GM18499 (cell line): Measurements from ENCODE around the gene HACD4.

Source experiments
- ATAC-seq: cut with Tn5 transposase; IDR thresholded peaks from one replicate; pipeline ENCODE4 v1.9.1; 2021; ENCODE audit warnings: moderate number of reproducible peaks; ENCODE audit not compliant: insufficient read depth, unreplicated experiment

Gene HACD4

GRCh38 chr9:21031091-21031807, at the start of gene HACD4:
Gene HACD4, minus strand, starts transcription at chr9:21031640. Its CDS starts 50 bp downstream, at chr9:21031590.
- ATAC-seq, result no peak

GRCh38 chr9:21080793-21081192, 49.4 kb upstream of the HACD4 start:
- ATAC-seq, result no peak

GRCh38 chr9:21078702-21079101, 47.3 kb upstream of the HACD4 start:
- no peak for ATAC-seq

- no peak for ATAC-seq
These were observed 46.3 kb upstream of the HACD4 start, which contains the start of gene IFNB1 for GRCh38 chr9:21077781-21078180. Gene IFNB1, minus strand, starts transcription at chr9:21077942. Its CDS starts 73 bp downstream, at chr9:21077869.

- no peak for ATAC-seq
These were observed 44.0 kb upstream of the HACD4 start for GRCh38 chr9:21075484-21075883.

GRCh38 chr9:21070906-21071305, 39.5 kb upstream of the HACD4 start:
- no peak for ATAC-seq

- ATAC-seq, result no peak
These were observed 38.7 kb upstream of the HACD4 start for GRCh38 chr9:21070171-21070571.

- ATAC-seq, result no peak
These were observed 29.6 kb upstream of the HACD4 start for GRCh38 chr9:21060919-21061561.

- no peak for ATAC-seq
These were observed 25.5 kb upstream of the HACD4 start for GRCh38 chr9:21056931-21057330.

GRCh38 chr9:21053851-21054250, 22.4 kb upstream of the HACD4 start:
- ATAC-seq, result no peak

- no peak for ATAC-seq
These were observed 15.8 kb upstream of the HACD4 start for GRCh38 chr9:21047281-21047691.

GRCh38 chr9:21043841-21044240, 12.4 kb upstream of the HACD4 start:
- ATAC-seq, result no peak

- no peak for ATAC-seq
These were observed 11.0 kb upstream of the HACD4 start for GRCh38 chr9:21042466-21042865.

GRCh38 chr9:21039302-21039701, 7.9 kb upstream of the HACD4 start:
- no peak for ATAC-seq

GRCh38 chr9:21037278-21037677, 5.8 kb upstream of the HACD4 start:
- ATAC-seq, result no peak

GRCh38 chr9:21031808-21032183, 356 bp upstream of the HACD4 start:
- ATAC-seq, result no peak

- ATAC-seq, result peak; percentile 85
These were observed 928 bp downstream of the HACD4 start for GRCh38 chr9:21030389-21031035.

- ATAC-seq, result no peak
These were observed 1.8 kb downstream of the HACD4 start for GRCh38 chr9:21029661-21030060.

GRCh38 chr9:21028466-21028865, 3.0 kb downstream of the HACD4 start:
- no peak for ATAC-seq

- no peak for ATAC-seq
These were observed 4.1 kb downstream of the HACD4 start for GRCh38 chr9:21027295-21027694.

GRCh38 chr9:21023861-21024260, 7.6 kb downstream of the HACD4 start:
- ATAC-seq, result no peak
